ENCODE results near the gene CYLD. TPM values are rescaled to one million over a fixed set of nuclear protein-coding genes. Genes with fewer than 3 reads are reported as not detected.

Gene CYLD
- total RNA-seq, 1 experiment from 2014 or later = 9.8 TPM

GRCh38 chr16:50724306-50724705, 17.6 kb upstream of the CYLD start:
- no peaks in the 10 kb centered on the region for H3K36me3 ChIP-seq (ENCODE audit: control insufficient read depth, insufficient read depth, low read length)
- H3K9me3 Mint-ChIP-seq (ENCODE audit: unreplicated experiment) = no peaks in the 10 kb centered on the region
- H3K27me3 Mint-ChIP-seq (ENCODE audit: insufficient read depth, unreplicated experiment) = no peaks in the 10 kb centered on the region
- no peaks in the 10 kb centered on the region for H3K9me3 ChIP-seq
- no TSS peak for BruUV-seq (replicated peaks)
- H3K27me3 ChIP-seq (replicated peaks; ENCODE audit: control insufficient read depth, insufficient read depth, low read length) = no peaks in the 10 kb centered on the region
- H3K4me1 ChIP-seq = peaks cover 9% of the 10 kb centered on the region
- intact Hi-C loops (cut with micrococcal nuclease; ENCODE audit: unreplicated experiment) = no loop called here
- CTCF ChIA-PET = no interaction called here
- no peaks in the 10 kb centered on the region for H3K36me3 Mint-ChIP-seq (ENCODE audit: insufficient read depth, unreplicated experiment)
- TF ChIP-seq CTCF (IDR thresholded peaks at IDR 0.05; ENCODE audit: insufficient read depth in 1 of 2, low read depth in 1 of 2, low read length in 1 of 2, severe bottlenecking in 1 of 2, unreplicated experiment in 1 of 2) = no peak
- POLR2A ChIA-PET = no interaction called here
- no peak for DNase-seq
- no peak overlapping the region for H3K4me3 Mint-ChIP-seq (ENCODE audit: unreplicated experiment)
- H3K27ac Mint-ChIP-seq (ENCODE audit: unreplicated experiment) = no peak overlapping the region
- H3K4me1 Mint-ChIP-seq (ENCODE audit: low read depth, unreplicated experiment) = peaks cover 9% of the 10 kb centered on the region
- H3K4me3 ChIP-seq (ENCODE audit: low read depth, low read length) = no peak overlapping the region

GRCh38 chr16:50731130-50731988, 10.5 kb upstream of the CYLD start:
- ChIA-PET POLR2A (no interaction called here), CTCF (no interaction called here)
- no peaks in the 10 kb centered on the region for H3K27me3 ChIP-seq (replicated peaks; ENCODE audit: control insufficient read depth, insufficient read depth, low read length)
- H3K36me3 Mint-ChIP-seq (ENCODE audit: insufficient read depth, unreplicated experiment) = no peaks in the 10 kb centered on the region
- TF ChIP-seq CTCF (IDR thresholded peaks at IDR 0.05; ENCODE audit: insufficient read depth in 1 of 2, low read depth in 1 of 2, low read length in 1 of 2, severe bottlenecking in 1 of 2, unreplicated experiment in 1 of 2) = no peak
- no peak overlapping the region for H3K4me3 ChIP-seq (ENCODE audit: low read depth, low read length)
- no TSS peak for BruUV-seq (replicated peaks)
- H3K4me1 Mint-ChIP-seq (ENCODE audit: low read depth, unreplicated experiment) = no peaks in the 10 kb centered on the region
- no peaks in the 10 kb centered on the region for H3K9me3 Mint-ChIP-seq (ENCODE audit: unreplicated experiment)
- H3K4me3 Mint-ChIP-seq (ENCODE audit: unreplicated experiment) = no peak overlapping the region
- H3K4me1 ChIP-seq = no peaks in the 10 kb centered on the region
- no peak overlapping the region for H3K27ac Mint-ChIP-seq (ENCODE audit: unreplicated experiment)
- H3K36me3 ChIP-seq (ENCODE audit: control insufficient read depth, insufficient read depth, low read length) = no peaks in the 10 kb centered on the region
- H3K9me3 ChIP-seq = no peaks in the 10 kb centered on the region
- no peak for DNase-seq
- intact Hi-C loops (cut with micrococcal nuclease; ENCODE audit: unreplicated experiment) = no loop called here
- peaks cover 9% of the 10 kb centered on the region for H3K27me3 Mint-ChIP-seq (ENCODE audit: insufficient read depth, unreplicated experiment)

- ChIA-PET CTCF (no interaction called here), POLR2A (no interaction called here)
Measured at GRCh38 chr16:50731989-50732832, 9.7 kb upstream of the CYLD start.

More at GRCh38 chr16:50731989-50732832, 9.7 kb upstream of the CYLD start:
- no peak overlapping the region for H3K4me3 ChIP-seq (ENCODE audit: low read depth, low read length)
- Mint-ChIP-seq H3K36me3 (ENCODE audit: insufficient read depth, unreplicated experiment) (no peaks in the 10 kb centered on the region), H3K4me3 (ENCODE audit: unreplicated experiment) (no peak overlapping the region), H3K27ac (ENCODE audit: unreplicated experiment) (no peak overlapping the region), H3K9me3 (ENCODE audit: unreplicated experiment) (no peaks in the 10 kb centered on the region), H3K27me3 (ENCODE audit: insufficient read depth, unreplicated experiment) (peaks cover 13% of the 10 kb centered on the region), H3K4me1 (ENCODE audit: low read depth, unreplicated experiment) (no peaks in the 10 kb centered on the region)
- no peaks in the 10 kb centered on the region for H3K4me1 ChIP-seq
- H3K27me3 ChIP-seq (replicated peaks; ENCODE audit: control insufficient read depth, insufficient read depth, low read length) = peaks cover 1% of the 10 kb centered on the region; the same call in 1 of the 2 replicates
- no peaks in the 10 kb centered on the region for H3K36me3 ChIP-seq (ENCODE audit: control insufficient read depth, insufficient read depth, low read length)
- intact Hi-C loops (cut with micrococcal nuclease; ENCODE audit: unreplicated experiment) = no loop called here
- DNase-seq = no peak
- H3K9me3 ChIP-seq = no peaks in the 10 kb centered on the region
- no peak for TF ChIP-seq CTCF (IDR thresholded peaks at IDR 0.05; ENCODE audit: insufficient read depth in 1 of 2, low read depth in 1 of 2, low read length in 1 of 2, severe bottlenecking in 1 of 2, unreplicated experiment in 1 of 2)
- BruUV-seq (replicated peaks) = no TSS peak

All from Caco-2 (cell line).